Measurements from ENCODE around the gene SPATS2. TPM values are rescaled to one million over a fixed set of nuclear protein-coding genes. Genes with fewer than 3 reads are reported as not detected.
"Not testable (repeated sequence)": the region's sequence is repeated elsewhere in the genome, so short reads cannot be mapped to it uniquely, and the experiment has no call there.

Gene SPATS2
- total RNA-seq, 2 experiments from 2014 or later, result 9.7 to 12.9 TPM

GRCh38 chr12:49505672-49506071 is 138.4 kb downstream of the SPATS2 start:
- POLR2A ChIA-PET, result no interaction called here
- no peak for DNase-seq
- Mint-ChIP-seq H3K27ac (no peak overlapping the region), H3K4me3 (no peak overlapping the region), H3K36me3 (no peaks in the 10 kb centered on the region), H3K27me3 (no peaks in the 10 kb centered on the region), H3K4me1 (ENCODE audit: low read depth) (peaks cover 1% of the 10 kb centered on the region), H3K9me3 (no peaks in the 10 kb centered on the region)
- intact Hi-C loops (cut with micrococcal nuclease), result no loop called here
- CTCF ChIA-PET, result interaction anchor here (1.1 to 14.9 kb wide), 3 partner anchors 8 to 159 kb away, joined by 3 to 428 read pairs (median 18); partner anchors contain the start of genes DNAJC22 and SPATS2

- H3K4me1 Mint-ChIP-seq (ENCODE audit: low read depth), result no peaks in the 10 kb centered on the region
- no peak overlapping the region for H3K27ac Mint-ChIP-seq
- ChIA-PET POLR2A (interaction anchor here (0.5 kb wide), 1 partner anchor 49 kb away, joined by 4 read pairs; no protein-coding TSS in a partner anchor), CTCF (interaction anchor here (2.2 to 14.9 kb wide), 2 partner anchors 145 to 159 kb away, joined by 4 to 428 read pairs; partner anchors contain the start of gene SPATS2)
- H3K36me3 Mint-ChIP-seq, result no peaks in the 10 kb centered on the region
- H3K9me3 Mint-ChIP-seq, result no peaks in the 10 kb centered on the region
- no peak overlapping the region for H3K4me3 Mint-ChIP-seq
- no peak for DNase-seq
- intact Hi-C loops (cut with micrococcal nuclease), result no loop called here
- no peaks in the 10 kb centered on the region for H3K27me3 Mint-ChIP-seq
These were observed 139.9 kb downstream of the SPATS2 start for GRCh38 chr12:49507139-49507538.

- H3K27me3 Mint-ChIP-seq; H3K4me3 Mint-ChIP-seq; H3K36me3 Mint-ChIP-seq; intact Hi-C loops (cut with micrococcal nuclease); POLR2A ChIA-PET; H3K27ac Mint-ChIP-seq; H3K4me1 Mint-ChIP-seq (ENCODE audit: low read depth); DNase-seq; H3K9me3 Mint-ChIP-seq: not testable (repeated sequence)
- CTCF ChIA-PET, result interaction anchor here (0.6 to 14.9 kb wide), 6 partner anchors 9 to 508 kb away, joined by 3 to 428 read pairs (median 5); partner anchors contain the start of gene SPATS2
These were observed 142.4 kb downstream of the SPATS2 start for GRCh38 chr12:49509681-49510080.

- DNase-seq, result no peak
- ChIA-PET CTCF (interaction anchor here (0.8 to 14.9 kb wide), 9 partner anchors 10 to 222 kb away, joined by 3 to 428 read pairs (median 3); partner anchors contain the start of genes DNAJC22 and SPATS2), POLR2A (no interaction called here)
- H3K4me1 Mint-ChIP-seq (ENCODE audit: low read depth), result no peaks in the 10 kb centered on the region
- H3K36me3 Mint-ChIP-seq, result no peaks in the 10 kb centered on the region
- no peaks in the 10 kb centered on the region for H3K27me3 Mint-ChIP-seq
- H3K27ac Mint-ChIP-seq, result no peak overlapping the region
- H3K4me3 Mint-ChIP-seq, result no peak overlapping the region
- H3K9me3 Mint-ChIP-seq, result no peaks in the 10 kb centered on the region
- intact Hi-C loops (cut with micrococcal nuclease), result no loop called here
These were observed 144.1 kb downstream of the SPATS2 start for GRCh38 chr12:49511410-49511809.

GRCh38 chr12:49512546-49512945 is 145.3 kb downstream of the SPATS2 start:
- Mint-ChIP-seq H3K36me3 (no peaks in the 10 kb centered on the region), H3K27ac (no peak overlapping the region), H3K9me3 (no peaks in the 10 kb centered on the region), H3K4me1 (ENCODE audit: low read depth) (no peaks in the 10 kb centered on the region), H3K27me3 (no peaks in the 10 kb centered on the region), H3K4me3 (no peak overlapping the region)
- intact Hi-C loops (cut with micrococcal nuclease), result no loop called here
- ChIA-PET CTCF (interaction anchor here (0.8 to 14.9 kb wide), 8 partner anchors 8 to 223 kb away, joined by 3 to 428 read pairs (median 16); partner anchors contain the start of genes DNAJC22, FAM186B and SPATS2), POLR2A (no interaction called here)
- no peak for DNase-seq

- Mint-ChIP-seq H3K27me3 (no peaks in the 10 kb centered on the region), H3K27ac (no peak overlapping the region), H3K36me3 (no peaks in the 10 kb centered on the region), H3K4me3 (no peak overlapping the region), H3K9me3 (no peaks in the 10 kb centered on the region), H3K4me1 (ENCODE audit: low read depth) (peaks cover 6% of the 10 kb centered on the region)
- CTCF ChIA-PET, result interaction anchor here (1.0 to 14.9 kb wide), 10 partner anchors 11 to 226 kb away, joined by 3 to 428 read pairs (median 14); partner anchors contain the start of genes DNAJC22 and SPATS2
- intact Hi-C loops (cut with micrococcal nuclease), result loop anchor here (2.0 kb wide), 1 partner anchor 226 kb away; no protein-coding TSS in a partner anchor
- POLR2A ChIA-PET, result no interaction called here
- no peak for DNase-seq
These were observed 148.0 kb downstream of the SPATS2 start for GRCh38 chr12:49515266-49515665.

- Mint-ChIP-seq H3K4me1 (ENCODE audit: low read depth) (peaks cover 6% of the 10 kb centered on the region), H3K4me3 (no peak overlapping the region), H3K27me3 (no peaks in the 10 kb centered on the region), H3K9me3 (no peaks in the 10 kb centered on the region), H3K27ac (no peak overlapping the region), H3K36me3 (no peaks in the 10 kb centered on the region)
- no peak for DNase-seq
- intact Hi-C loops (cut with micrococcal nuclease), result no loop called here
- ChIA-PET POLR2A (no interaction called here), CTCF (interaction anchor here (0.7 to 14.9 kb wide), 6 partner anchors 9 to 177 kb away, joined by 3 to 428 read pairs (median 4); partner anchors contain the start of genes DNAJC22, PRPF40B and SPATS2)
These were observed 151.8 kb downstream of the SPATS2 start for GRCh38 chr12:49518914-49519573.

- ChIA-PET CTCF (interaction anchor here (0.7 to 14.9 kb wide), 5 partner anchors 9 to 188 kb away, joined by 3 to 428 read pairs (median 3); partner anchors contain the start of genes PRPF40B and SPATS2), POLR2A (no interaction called here)
- Mint-ChIP-seq H3K27me3 (no peaks in the 10 kb centered on the region), H3K36me3 (no peaks in the 10 kb centered on the region), H3K4me3 (no peak overlapping the region), H3K27ac (no peak overlapping the region), H3K9me3 (no peaks in the 10 kb centered on the region), H3K4me1 (ENCODE audit: low read depth) (peaks cover 6% of the 10 kb centered on the region)
- no peak for DNase-seq
- intact Hi-C loops (cut with micrococcal nuclease), result no loop called here
These were observed 152.3 kb downstream of the SPATS2 start for GRCh38 chr12:49519574-49519936.

- H3K4me3 Mint-ChIP-seq, result no peak overlapping the region
- intact Hi-C loops (cut with micrococcal nuclease), result no loop called here
- H3K27ac Mint-ChIP-seq, result no peak overlapping the region
- H3K27me3 Mint-ChIP-seq, result no peaks in the 10 kb centered on the region
- no peaks in the 10 kb centered on the region for H3K9me3 Mint-ChIP-seq
- DNase-seq, result no peak
- ChIA-PET CTCF (interaction anchor here (1.0 kb wide), 1 partner anchor 179 kb away, joined by 4 read pairs; no protein-coding TSS in a partner anchor), POLR2A (no interaction called here)
- peaks cover 6% of the 10 kb centered on the region for H3K4me1 Mint-ChIP-seq (ENCODE audit: low read depth)
- peaks cover 4% of the 10 kb centered on the region for H3K36me3 Mint-ChIP-seq
These were observed 154.1 kb downstream of the SPATS2 start for GRCh38 chr12:49521389-49521788.

- no peaks in the 10 kb centered on the region for H3K4me1 Mint-ChIP-seq (ENCODE audit: low read depth)
- H3K9me3 Mint-ChIP-seq, result no peaks in the 10 kb centered on the region
- intact Hi-C loops (cut with micrococcal nuclease), result no loop called here
- ChIA-PET CTCF (interaction anchor here (0.6 to 2.5 kb wide), 4 partner anchors 13 to 236 kb away, joined by 3 to 9 read pairs (median 4); no protein-coding TSS in a partner anchor), POLR2A (no interaction called here)
- peaks cover 4% of the 10 kb centered on the region for H3K36me3 Mint-ChIP-seq
- H3K27ac Mint-ChIP-seq, result no peak overlapping the region
- no peak overlapping the region for H3K4me3 Mint-ChIP-seq
- no peak for DNase-seq
- H3K27me3 Mint-ChIP-seq, result no peaks in the 10 kb centered on the region
These were observed 157.5 kb downstream of the SPATS2 start for GRCh38 chr12:49524660-49525324.

- Mint-ChIP-seq H3K27me3 (no peaks in the 10 kb centered on the region), H3K9me3 (no peaks in the 10 kb centered on the region), H3K36me3 (peaks cover 4% of the 10 kb centered on the region), H3K4me1 (ENCODE audit: low read depth) (no peaks in the 10 kb centered on the region), H3K27ac (no peak overlapping the region), H3K4me3 (no peak overlapping the region)
- intact Hi-C loops (cut with micrococcal nuclease), result no loop called here
- ChIA-PET POLR2A (no interaction called here), CTCF (interaction anchor here (0.6 to 2.5 kb wide), 4 partner anchors 12 to 287 kb away, joined by 3 to 9 read pairs (median 4); no protein-coding TSS in a partner anchor)
- DNase-seq, result no peak
These were observed 158.7 kb downstream of the SPATS2 start for GRCh38 chr12:49525942-49526341.
